HG03442 (cell line): ENCODE measurements around the gene CACNG8.

ENCODE experiments used
- ATAC-seq: cut with Tn5 transposase; IDR thresholded peaks from one replicate; pipeline ENCODE4 v1.9.1; 2021; ENCODE audit warnings: mild to moderate bottlenecking, moderate library complexity; ENCODE audit not compliant: unreplicated experiment

CACNG8 gene

GRCh38 chr19:53992211-53992610 is 29.5 kb downstream of the CACNG8 start:
- ATAC-seq: no peak

- ATAC-seq: no peak
Observed at GRCh38 chr19:53992815-53993214, 30.1 kb downstream of the CACNG8 start.

GRCh38 chr19:53993448-53993847 is 30.7 kb downstream of the CACNG8 start:
- no peak for ATAC-seq

- ATAC-seq: no peak
Observed at GRCh38 chr19:53994811-53995210, 32.1 kb downstream of the CACNG8 start.

GRCh38 chr19:53998223-53998622 is 35.5 kb downstream of the CACNG8 start:
- no peak for ATAC-seq

GRCh38 chr19:53999694-54000093 is 37.0 kb downstream of the CACNG8 start:
- no peak for ATAC-seq

- ATAC-seq: no peak
Observed at GRCh38 chr19:54001496-54001895, 38.8 kb downstream of the CACNG8 start.

- ATAC-seq: no peak
Observed at GRCh38 chr19:54002495-54003315, 40.0 kb downstream of the CACNG8 start.

- ATAC-seq: no peak
Observed at GRCh38 chr19:54009440-54009839, 46.7 kb downstream of the CACNG8 start.

- no peak for ATAC-seq
Observed at GRCh38 chr19:54010474-54010873, 47.7 kb downstream of the CACNG8 start.

GRCh38 chr19:54011507-54012211 is 48.9 kb downstream of the CACNG8 start:
- ATAC-seq: no peak

- ATAC-seq: no peak
Observed at GRCh38 chr19:54013866-54014265, 51.1 kb downstream of the CACNG8 start.

- no peak for ATAC-seq
Observed at GRCh38 chr19:54014920-54015560, 52.3 kb downstream of the CACNG8 start.

- no peak for ATAC-seq
Observed at GRCh38 chr19:54017261-54017660, 54.5 kb downstream of the CACNG8 start.

- ATAC-seq: no peak
Observed at GRCh38 chr19:54021363-54021762, 58.6 kb downstream of the CACNG8 start.

GRCh38 chr19:54021932-54022331 is 59.2 kb downstream of the CACNG8 start:
- ATAC-seq: no peak

- no peak for ATAC-seq
Observed at GRCh38 chr19:54023191-54023590, 60.5 kb downstream of the CACNG8 start.

GRCh38 chr19:54024660-54025059 is 61.9 kb downstream of the CACNG8 start:
- no peak for ATAC-seq

- no peak for ATAC-seq
Observed at GRCh38 chr19:54026656-54027055, 63.9 kb downstream of the CACNG8 start.

GRCh38 chr19:54029301-54029700 is 66.6 kb downstream of the CACNG8 start:
- no peak for ATAC-seq

- no peak for ATAC-seq
Observed at GRCh38 chr19:54029930-54030490, 67.3 kb downstream of the CACNG8 start.
